GM19328 (cell line): ENCODE measurements around the gene EPB41L3.

ENCODE experiments used
- ATAC-seq: cut with Tn5 transposase; IDR thresholded peaks from one replicate; pipeline ENCODE4 v1.9.1; 2021; ENCODE audit warnings: mild to moderate bottlenecking, moderate library complexity; ENCODE audit not compliant: unreplicated experiment

Gene EPB41L3

DNA sequence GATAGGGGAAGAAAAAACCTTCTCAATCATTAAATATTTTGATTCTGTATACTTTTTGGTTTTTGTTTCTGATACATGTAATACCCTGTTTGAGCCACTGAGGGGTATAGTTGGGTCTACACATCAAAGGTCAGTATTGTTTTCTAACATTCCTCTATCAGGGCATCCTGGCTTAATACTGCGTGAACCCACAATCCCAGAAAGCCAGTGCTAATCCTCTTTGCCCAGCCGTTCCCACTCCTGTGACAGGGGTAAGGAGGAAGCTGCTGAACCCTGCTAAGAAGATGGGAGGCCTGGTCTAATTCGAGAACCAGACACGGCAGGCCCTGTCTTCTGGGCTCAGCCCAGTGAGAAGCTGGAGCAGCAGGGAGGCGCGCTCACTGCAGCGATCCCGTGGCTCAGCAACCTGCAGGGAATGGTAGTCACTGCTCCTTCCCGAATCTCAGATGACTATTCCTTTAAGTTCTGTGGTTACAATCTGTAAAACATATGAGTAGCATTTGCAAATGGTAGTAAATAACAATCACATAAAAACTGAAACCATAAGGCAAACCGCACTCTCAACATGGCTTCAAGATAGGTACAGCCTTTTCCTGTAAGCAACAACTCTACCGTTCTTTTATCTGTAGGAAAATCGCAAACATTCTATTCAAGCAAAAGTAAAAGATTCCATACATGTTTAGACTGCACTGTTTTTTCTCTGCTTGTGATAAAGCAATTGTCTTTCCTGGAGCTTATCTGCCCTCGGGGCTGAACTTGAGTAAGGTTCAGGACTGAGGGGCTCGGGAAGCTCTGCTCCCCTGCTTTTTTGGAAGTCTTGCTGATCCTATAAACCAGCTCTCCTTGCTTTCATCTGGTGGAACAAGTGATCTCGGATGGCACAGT, 87.0 kb downstream of the EPB41L3 start:
- ATAC-seq = no peak

DNA sequence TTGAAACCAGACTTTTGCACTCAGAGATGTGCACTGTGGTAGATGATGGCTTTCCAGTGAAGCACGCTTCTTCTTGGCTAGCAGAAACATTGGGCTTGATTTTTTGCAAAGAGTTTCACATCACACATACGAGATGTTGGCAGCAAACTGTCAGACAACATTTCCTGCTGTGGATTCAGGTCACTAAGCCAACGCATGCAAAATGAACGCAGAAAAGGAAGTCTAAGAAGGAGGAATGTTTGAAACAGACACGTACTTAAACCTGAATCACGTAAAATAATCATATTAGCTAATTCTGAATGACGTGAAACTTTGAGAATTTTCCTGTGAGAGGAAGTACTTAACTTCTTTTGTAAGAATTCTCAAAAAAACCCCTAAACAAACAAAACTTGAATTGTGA, 88.1 kb downstream of the EPB41L3 start:
- no peak for ATAC-seq

DNA sequence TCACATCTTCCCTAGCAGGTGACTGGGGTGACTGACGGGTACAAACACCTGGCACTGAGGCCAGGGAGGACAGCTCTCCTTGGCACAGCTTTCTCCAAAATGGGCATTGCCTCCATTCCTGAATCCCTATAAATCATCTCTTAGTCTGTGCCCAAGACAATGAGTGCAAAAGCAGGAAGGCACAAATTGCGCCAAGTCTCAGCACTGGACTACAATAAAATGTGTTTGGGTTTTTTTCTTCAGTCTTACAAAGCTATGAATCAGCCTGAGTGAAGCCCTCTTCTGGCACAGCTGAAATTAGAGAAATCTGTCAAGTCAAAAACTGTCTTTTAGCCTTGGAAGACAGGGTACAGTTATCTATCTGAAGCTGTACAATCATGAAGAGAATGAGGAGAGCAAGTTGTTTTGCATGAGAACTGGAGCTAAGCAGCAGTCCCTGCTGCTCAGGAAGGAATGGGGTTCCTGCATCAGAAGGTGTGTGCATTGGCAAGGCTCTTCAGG, 90.8 kb downstream of the EPB41L3 start:
- no peak for ATAC-seq

DNA sequence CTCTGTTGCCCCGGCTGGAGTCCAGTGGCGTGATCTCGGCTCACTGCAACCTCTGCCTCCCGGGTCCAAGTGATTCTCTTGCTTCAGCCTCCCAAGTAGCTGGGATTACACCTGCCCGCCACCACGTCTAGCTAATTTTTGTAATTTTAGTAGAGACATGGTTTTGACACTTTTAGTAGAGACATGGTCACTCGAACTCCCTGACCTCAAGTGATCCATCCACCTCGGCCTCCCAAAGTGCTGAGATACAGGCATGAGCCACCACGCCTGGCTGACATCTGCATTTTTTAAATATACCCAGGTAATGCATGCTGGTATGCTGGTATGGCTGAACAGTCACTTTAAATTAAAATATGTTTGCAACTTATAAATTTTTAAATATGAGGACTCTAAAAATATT, 91.9 kb downstream of the EPB41L3 start:
- ATAC-seq = no peak

DNA sequence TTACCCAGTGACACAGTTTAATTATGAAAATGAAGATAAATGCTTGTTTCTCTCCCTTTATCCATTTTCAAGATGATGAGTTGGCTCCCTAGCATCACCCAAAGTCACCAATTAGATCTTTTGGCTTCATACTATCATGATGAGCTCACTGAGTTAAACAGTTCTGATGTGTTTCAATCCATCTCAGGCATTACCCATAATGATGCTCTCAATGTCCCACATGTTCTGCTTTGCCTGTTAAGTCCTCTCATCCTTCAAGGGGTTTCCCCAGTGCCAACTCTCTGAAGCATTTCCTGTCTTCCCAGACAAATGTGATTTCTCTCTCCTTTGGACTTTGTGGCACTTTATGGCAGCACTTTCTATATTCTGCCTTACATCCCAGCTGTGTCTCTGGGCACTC, 92.6 kb downstream of the EPB41L3 start:
- no peak for ATAC-seq

DNA sequence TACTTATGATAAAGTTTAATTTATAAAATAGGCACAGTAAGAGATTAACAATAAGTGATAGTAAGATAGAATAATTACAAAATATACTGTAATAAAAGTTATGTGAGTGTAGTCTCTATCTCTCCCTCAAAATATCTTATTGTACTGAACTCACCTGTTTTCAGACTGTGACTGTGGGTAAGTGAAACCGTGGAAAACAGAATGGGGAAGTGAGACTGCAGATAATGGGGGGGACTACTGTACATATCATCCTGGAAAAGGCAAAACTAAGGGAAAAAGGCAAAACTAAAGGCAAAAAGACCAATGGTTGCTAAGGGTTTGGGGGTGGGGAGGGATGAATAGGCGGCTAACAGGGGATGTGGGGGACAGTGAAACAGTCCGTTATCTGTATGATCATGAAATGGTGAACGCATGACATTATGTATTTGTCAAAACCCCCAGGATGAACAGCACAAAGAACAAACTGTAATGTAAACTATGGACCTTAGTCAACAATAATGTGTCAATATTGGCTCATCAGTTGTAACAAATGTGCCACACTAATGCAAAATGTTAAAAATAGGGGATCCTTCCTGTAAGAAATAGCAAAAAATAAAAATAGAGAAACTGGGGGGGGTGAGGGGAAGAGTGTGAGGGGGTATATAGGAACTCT, 93.8 kb downstream of the EPB41L3 start:
- ATAC-seq = no peak

- no peak for ATAC-seq
These were observed 96.4 kb downstream of the EPB41L3 start for GRCh38 chr18:5447442-5447841.

- no peak for ATAC-seq
These were observed 99.0 kb downstream of the EPB41L3 start for GRCh38 chr18:5444847-5445246.

- no peak for ATAC-seq
These were observed 99.5 kb downstream of the EPB41L3 start for GRCh38 chr18:5444269-5444668.

DNA sequence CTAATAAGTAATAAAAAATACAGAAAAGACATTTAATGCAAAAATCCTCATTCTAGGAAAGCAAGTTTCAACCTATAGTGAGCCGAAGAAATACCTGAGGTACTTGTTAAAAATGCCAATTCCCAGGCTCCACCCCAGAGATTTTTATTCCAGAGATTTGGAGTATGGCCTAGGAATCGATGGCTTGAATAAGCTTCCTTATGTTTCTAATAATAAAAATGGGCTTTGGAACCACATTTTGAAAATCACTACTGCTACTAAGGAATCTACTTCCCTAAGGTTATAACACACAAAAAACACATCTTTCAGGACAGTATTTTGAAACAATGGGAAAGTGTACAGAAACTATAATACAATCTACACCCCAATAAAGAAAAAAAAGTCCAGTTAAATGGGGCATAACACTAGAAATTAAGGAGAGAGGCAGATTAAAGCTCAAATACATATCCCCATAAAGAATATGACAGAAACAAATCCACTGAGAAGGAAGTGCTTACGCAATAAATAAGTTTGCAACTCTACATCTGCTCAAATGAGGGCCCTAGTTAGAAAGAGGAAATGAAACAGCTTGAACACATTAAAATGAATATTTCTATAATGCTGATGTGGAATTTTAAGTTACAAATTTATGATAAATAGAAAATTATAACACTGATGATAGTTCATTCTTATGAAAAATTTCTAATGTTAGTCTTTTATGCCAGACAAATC, 103.7 kb downstream of the EPB41L3 start:
- ATAC-seq = no peak

GRCh38 chr18:5434425-5434824, 109.4 kb downstream of the EPB41L3 start:
- no peak for ATAC-seq

DNA sequence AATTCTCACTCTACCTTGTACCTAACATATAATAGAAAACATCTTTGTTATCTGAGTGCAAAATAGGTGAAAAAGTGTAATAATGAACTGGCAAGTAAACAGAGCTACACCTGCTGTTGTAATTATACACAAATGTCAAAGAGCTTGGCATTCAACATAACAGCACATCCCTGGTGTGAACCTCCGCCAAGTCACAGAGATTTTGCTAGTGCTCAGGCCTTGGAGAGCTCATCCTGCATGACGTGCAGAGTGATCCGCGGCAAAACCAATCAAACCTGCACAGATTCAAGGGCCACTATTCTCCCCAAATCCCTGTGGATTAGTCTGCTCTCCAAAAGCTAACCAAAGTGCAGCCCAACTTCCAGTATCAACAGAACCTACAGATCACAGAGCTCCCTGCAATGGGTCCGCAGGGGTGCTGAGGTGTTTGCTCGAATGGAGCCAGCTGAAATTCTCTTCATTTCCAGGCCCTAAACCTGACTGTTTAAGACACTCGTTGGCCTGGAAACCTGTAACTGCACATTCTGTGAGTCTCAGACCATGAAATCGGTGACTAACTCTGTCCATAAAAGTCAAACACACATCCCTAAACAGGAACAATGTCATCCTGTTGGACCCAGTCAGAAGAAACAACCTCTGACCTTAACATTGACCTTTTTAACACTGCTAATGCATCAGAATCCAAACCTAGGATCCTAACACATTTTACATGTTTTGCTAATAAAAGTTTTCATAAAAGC, 111.8 kb downstream of the EPB41L3 start:
- no peak for ATAC-seq

- no peak for ATAC-seq
These were observed 113.7 kb downstream of the EPB41L3 start for GRCh38 chr18:5430131-5430530.

GRCh38 chr18:5429681-5430080, 114.1 kb downstream of the EPB41L3 start:
- no peak for ATAC-seq

DNA sequence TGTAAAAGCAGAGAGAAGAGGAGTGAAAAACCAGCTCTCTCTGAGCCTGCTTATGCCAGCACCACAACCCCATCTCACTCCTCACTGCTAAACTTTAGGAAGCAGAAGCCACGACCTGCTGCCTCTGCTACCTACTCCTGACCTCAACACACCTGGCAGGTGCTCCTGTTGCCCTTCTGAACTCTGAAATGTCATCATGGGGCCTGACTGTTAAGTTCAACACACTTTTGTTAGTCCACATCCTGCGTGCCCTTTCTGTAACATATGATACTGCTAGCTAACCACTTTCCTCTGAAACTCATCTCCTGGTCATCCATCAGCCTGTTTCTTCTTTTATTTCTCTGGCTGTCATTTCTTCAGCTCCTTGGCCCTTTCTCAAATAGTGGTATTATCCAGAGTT, 118.1 kb downstream of the EPB41L3 start:
- ATAC-seq = no peak

DNA sequence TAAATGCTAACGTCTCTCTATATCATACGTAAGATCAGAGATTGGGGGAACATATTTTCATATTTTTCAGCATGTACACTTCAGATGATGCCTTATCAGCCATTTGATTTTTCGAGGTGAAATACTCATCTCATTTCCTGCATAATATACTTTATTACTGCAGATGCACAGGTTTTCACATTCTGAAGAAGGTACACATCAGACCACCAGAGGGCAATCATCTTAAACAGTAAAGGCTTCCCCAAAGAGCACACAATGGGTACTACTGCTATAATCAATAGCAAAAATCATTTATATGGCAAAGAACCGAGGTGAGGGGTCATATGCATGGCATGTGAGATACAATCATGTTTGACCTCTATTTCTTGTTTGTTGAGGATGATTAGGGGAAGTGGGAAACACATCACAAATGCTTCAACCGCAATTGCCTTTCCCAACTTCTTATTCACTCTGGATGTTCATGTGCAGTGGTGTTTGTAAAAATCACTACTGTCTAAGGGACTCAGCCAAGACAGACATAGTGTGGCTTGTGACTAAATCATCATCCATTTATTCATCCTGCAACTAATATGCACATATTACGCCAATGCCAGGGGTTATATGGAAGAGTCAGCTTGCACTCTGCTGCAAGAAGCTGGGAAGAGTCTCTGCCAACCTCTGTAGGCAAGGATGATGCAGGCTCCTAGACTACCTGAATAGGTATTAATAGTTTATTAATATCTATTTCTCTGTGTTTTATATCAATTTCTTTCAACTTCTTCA, 118.7 kb downstream of the EPB41L3 start:
- no peak for ATAC-seq

- no peak for ATAC-seq
These were observed 121.2 kb downstream of the EPB41L3 start for GRCh38 chr18:5422626-5423025.

DNA sequence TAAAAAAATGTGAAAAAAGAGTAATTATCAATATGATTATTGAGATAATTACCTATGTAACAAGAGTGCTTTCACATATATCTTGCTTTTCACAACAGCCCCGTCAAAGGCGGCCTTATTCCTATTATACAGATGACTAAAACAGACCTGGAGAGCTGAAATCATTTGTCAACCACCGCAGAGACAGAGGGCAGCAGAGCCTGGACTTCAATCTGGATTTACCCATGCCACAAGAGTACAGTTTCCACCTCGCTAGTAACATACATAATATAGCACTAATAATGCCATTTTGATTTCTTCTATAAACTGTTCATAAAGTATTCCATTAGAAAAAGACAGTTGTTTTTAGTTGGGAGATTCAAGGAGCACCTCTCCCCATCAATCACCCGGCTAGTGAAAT, 121.8 kb downstream of the EPB41L3 start:
- no peak for ATAC-seq

GRCh38 chr18:5420906-5421305, 122.9 kb downstream of the EPB41L3 start:
- no peak for ATAC-seq

- ATAC-seq = no peak
These were observed 124.2 kb downstream of the EPB41L3 start for GRCh38 chr18:5419601-5420000.
